Sigmoid colon (tissue), 4 donors: ENCODE measurements around the gene ZC3H10.

Experiments
- CTCF ChIP-seq, 4 experiments: fragments of 450-650 bp in 3 of 4; fragments of 200-600 bp in 1 of 4; IDR thresholded peaks; one replicate each; pipeline ENCODE4 v1.5.1; 2016 to 2019; ENCODE audit warnings: antibody characterized with exemption in 4 of 4, mild to moderate bottlenecking in 3 of 4, moderate library complexity in 2 of 4
- EP300 ChIP-seq, 4 donors: sonication (generic); formaldehyde crosslinking; IDR thresholded peaks; one replicate each; pipeline ENCODE4 v1.6.1; 2017; ENCODE audit warnings: antibody characterized with exemption in 4 of 4
- POLR2A ChIP-seq, 2 donors: fragments of 450-650 bp; IDR thresholded peaks; one replicate each; pipeline ENCODE4 v1.6.1; 2016; ENCODE audit warnings: antibody characterized with exemption in 2 of 2, mild to moderate bottlenecking in 2 of 2, moderate library complexity in 2 of 2
- POLR2AphosphoS5 ChIP-seq, 4 donors: sonication (generic); formaldehyde crosslinking; IDR thresholded peaks; one replicate each; pipeline ENCODE4 v1.6.1; 2017; ENCODE audit warnings: antibody characterized with exemption in 4 of 4

GRCh38 chr12:56157201-56158028, 39.3 kb downstream of the ZC3H10 start:
- peak in 3 of 4 experiments; percentile 74 to 95 (median 91) for TF ChIP-seq CTCF (IDR thresholded peaks at IDR 0.05)
- peak; percentile 50 to 69 for TF ChIP-seq POLR2A (IDR thresholded peaks at IDR 0.05)
- TF ChIP-seq POLR2AphosphoS5 (IDR thresholded peaks at IDR 0.05), result peak; percentile 13 to 56 (median 43)
- TF ChIP-seq EP300 (IDR thresholded peaks at IDR 0.05), result no peak
